Bronchial epithelial cell (primary cell): Measurements from ENCODE around the gene SEMA6A. TPM values are rescaled to one million over a fixed set of nuclear protein-coding genes. Genes with fewer than 3 reads are reported as not detected.

Experiments
- DNase-seq: peaks from one replicate; pipeline ENCODE4 v3.0.0-alpha.2; 2010; ENCODE audit warnings: low read depth
- FAIRE-seq: peaks from 2 replicates; lab custom pipeline; 2011; peaks lifted over from hg19 to GRCh38; lab: Jason Lieb, UNC
- H3K27me3 ChIP-seq: 2 replicates; pipeline ENCODE4 v1.5.1; 2011; ENCODE audit warnings: low read length; ENCODE audit not compliant: control insufficient read depth, insufficient read depth
- H3K36me3 ChIP-seq: 2 replicates; pipeline ENCODE4 v1.5.1; 2011; ENCODE audit warnings: low read length; ENCODE audit not compliant: control insufficient read depth, insufficient read depth
- H3K4me3 ChIP-seq: 2 replicates; pipeline ENCODE4 v1.5.1; 2011; ENCODE audit warnings: mild to moderate bottlenecking, low read depth, low read length, control low read depth
- total RNA-seq: library from RNA; depleted of rRNA; stranded (reverse); fragments of >200 nt; gene quantifications from 2 replicates; pipeline ENCODE4 v1.2.1, GENCODE V29; 2014
- TF ChIP-seq, protein P1 (sequence below): IDR thresholded peaks from 2 replicates; pipeline ENCODE4 v1.5.1; 2011; ENCODE audit warnings: mild to moderate bottlenecking, moderate library complexity, low read length, control low read depth, inconsistent platforms; ENCODE audit not compliant: insufficient read depth, severe bottlenecking

SEMA6A gene
- total RNA-seq, 1 donor from 2014 or later = 0.53 TPM

DNA sequence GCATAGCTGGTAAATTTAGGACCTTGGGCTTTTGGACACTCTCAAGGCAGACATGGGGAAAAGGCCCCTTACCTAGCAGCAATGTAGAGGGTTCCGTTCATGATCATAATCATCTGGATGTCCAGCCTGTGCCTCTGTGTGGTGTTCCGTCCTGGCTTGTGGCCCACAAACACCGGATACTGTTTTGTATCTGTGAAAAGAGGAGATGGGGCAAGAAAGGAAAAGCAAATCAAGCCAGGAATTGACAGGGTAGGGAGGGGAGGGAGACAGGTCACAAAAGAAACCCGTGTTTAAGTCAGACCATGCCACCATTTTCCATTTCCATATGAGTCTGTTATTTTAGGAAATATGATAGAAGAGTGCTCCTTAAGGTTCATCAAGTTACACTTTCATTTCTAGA, 72.5 kb downstream of the SEMA6A start:
- TF ChIP-seq, protein P1, sequence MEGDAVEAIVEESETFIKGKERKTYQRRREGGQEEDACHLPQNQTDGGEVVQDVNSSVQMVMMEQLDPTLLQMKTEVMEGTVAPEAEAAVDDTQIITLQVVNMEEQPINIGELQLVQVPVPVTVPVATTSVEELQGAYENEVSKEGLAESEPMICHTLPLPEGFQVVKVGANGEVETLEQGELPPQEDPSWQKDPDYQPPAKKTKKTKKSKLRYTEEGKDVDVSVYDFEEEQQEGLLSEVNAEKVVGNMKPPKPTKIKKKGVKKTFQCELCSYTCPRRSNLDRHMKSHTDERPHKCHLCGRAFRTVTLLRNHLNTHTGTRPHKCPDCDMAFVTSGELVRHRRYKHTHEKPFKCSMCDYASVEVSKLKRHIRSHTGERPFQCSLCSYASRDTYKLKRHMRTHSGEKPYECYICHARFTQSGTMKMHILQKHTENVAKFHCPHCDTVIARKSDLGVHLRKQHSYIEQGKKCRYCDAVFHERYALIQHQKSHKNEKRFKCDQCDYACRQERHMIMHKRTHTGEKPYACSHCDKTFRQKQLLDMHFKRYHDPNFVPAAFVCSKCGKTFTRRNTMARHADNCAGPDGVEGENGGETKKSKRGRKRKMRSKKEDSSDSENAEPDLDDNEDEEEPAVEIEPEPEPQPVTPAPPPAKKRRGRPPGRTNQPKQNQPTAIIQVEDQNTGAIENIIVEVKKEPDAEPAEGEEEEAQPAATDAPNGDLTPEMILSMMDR = no peak
- Histone ChIP-seq H3K27me3 (no peaks in the 10 kb centered on the region), H3K36me3 (no peaks in the 10 kb centered on the region), H3K4me3 (no peak overlapping the region)
- FAIRE-seq (no peak), DNase-seq (no peak)

DNA sequence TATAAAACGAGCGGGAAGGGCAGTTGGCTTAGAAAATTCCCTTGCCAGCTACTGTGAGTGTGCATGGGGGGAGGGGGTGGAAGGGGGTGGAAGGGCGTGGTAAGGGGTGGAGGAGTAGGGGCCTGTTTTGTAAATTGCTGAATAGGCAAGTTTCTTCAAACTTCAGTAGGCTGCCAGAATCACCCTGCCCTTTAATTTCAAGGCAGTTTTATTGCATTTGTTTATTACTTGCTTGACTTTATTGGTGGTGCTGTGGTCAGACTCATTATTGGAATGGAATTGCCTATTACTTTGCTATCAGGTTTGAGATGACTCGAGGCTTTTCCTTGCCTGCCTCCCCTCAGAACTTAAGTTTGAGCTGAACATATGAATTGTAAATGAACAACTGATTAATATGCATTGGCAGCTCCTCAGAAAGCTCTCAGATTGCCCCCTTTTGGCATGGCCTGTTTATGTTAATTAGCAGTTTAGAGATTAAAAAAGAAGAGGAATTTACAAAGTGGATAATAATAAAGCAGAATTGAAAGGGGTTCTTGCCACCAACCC, 76.0 kb downstream of the SEMA6A start:
- no peak overlapping the region for H3K4me3 ChIP-seq
- H3K27me3 ChIP-seq = no peaks in the 10 kb centered on the region
- FAIRE-seq (no peak), DNase-seq (no peak)
- TF ChIP-seq, protein P1 = no peak
- no peaks in the 10 kb centered on the region for H3K36me3 ChIP-seq

DNA sequence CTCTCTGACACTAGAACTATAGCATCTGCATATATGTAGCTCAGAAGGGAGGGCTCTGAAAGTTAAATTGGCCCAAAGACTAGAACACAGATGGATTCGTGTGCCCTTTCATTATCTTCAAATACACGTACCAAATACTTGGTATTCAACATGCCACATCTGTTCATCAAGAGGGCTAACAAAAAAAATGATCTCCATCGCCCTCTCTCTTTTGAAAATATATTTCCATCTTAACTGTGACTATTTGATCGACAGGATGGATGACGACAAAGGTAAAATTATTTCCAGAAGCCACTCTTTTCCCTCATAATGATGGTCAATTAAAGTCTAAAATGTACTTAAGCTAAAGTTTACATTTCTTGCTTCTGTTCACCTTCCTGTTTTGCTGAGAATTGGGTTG, 77.0 kb downstream of the SEMA6A start:
- DNase-seq = no peak
- Histone ChIP-seq H3K36me3 (no peaks in the 10 kb centered on the region), H3K4me3 (no peak overlapping the region), H3K27me3 (no peaks in the 10 kb centered on the region)
- no peak for FAIRE-seq
- TF ChIP-seq, protein P1 = no peak

DNA sequence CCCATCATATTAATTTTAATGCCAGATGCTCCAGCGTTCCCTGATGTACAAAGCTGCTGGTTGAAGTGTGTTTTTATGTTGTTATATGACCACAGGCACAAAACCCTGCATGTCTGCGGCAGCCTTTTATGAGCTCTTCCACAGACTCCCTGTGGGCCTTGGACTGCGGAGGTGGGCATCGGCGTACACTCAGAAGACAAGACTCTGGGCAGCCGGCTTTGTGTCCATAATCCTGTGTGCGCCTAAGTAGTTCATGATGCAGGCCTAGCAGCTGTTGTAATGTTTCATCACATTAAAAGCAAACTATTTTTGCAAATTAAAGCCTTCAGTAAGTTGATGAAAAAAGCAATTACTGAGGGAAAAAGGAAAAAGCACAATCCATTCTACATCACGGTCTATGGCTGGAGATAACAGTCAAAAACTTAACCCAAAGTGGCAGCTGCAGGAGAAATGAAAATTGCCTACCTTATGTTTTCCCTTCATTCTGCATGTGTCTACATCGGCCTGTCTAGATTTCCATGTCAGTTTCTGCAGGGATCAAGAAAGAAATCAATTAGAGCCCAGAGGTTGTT, 78.8 kb downstream of the SEMA6A start:
- no peak overlapping the region for H3K4me3 ChIP-seq
- H3K27me3 ChIP-seq = no peaks in the 10 kb centered on the region
- H3K36me3 ChIP-seq = no peaks in the 10 kb centered on the region
- no peak for FAIRE-seq
- DNase-seq = no peak
- TF ChIP-seq, protein P1 = no peak

DNA sequence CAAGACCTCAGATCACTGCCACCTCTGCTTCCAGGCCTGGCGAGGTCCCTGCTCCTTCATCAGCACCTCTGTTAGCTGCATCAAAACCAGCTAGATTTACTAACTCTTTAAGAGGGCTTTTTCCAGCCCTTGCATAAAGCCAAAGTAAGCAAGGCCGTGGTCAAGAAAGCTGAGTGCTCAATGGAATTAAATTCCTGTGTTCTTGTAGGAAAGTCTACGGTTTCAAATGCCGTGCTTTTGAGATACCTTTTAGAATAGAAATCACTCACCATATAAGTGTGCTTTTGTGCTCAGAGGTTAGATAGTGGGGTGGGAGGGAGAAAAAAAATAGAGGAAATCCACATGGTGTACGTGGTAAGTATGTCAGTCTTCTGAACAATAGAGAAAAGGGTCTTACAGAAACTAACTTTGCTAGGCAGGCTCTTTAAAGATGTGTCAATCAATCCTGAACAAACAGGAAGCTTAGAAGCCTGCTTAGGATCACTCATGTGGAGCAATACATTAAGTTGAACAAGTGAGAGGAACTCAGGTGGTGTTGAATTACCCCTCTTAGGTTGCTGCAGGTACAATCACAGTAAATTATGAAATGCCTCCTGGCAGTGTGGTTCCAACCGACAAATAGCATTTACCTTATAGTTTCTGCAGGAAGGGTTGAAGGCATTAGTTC, 79.7 kb downstream of the SEMA6A start:
- FAIRE-seq (no peak), DNase-seq (peak; percentile 77)
- H3K4me3 ChIP-seq = no peak overlapping the region

More for the DNA sequence above, 79.7 kb downstream of the SEMA6A start:
- TF ChIP-seq, protein P1 = no peak
- no peaks in the 10 kb centered on the region for H3K27me3 ChIP-seq
- H3K36me3 ChIP-seq = no peaks in the 10 kb centered on the region
